ENCODE results near the gene SIPA1L2. TPM values are rescaled to one million over a fixed set of nuclear protein-coding genes. Genes with fewer than 3 reads are reported as not detected.

The SIPA1L2 gene
- total RNA-seq, 1 donor from 2014 or later: 0.13 TPM

DNA sequence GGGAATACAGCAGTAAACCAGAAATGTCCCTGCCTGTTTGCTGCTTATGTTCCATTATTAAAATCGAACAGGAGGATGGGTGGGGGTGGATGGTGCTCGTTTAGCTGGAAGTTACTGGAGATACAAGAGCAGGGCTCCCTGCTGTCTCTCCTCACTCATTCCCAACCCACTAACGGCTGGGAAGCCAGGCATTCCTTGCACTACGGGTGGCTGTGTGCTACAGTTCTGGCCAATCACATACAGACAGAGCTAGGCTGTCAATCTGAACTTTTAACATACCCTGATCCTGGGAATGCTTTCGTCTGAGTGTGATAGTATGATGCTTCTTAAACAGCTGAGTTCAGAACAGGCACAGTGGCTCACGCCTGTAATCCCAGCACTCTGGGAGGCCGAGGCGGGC, 7.0 kb downstream of the SIPA1L2 start:
- intact Hi-C loops (cut with micrococcal nuclease): no loop called here
- POLR2A ChIA-PET: no interaction called here
- DNase-seq: no peak
- CTCF ChIA-PET: no interaction called here
- H3K4me1 Mint-ChIP-seq: no peaks in the 10 kb centered on the region
- no peaks in the 10 kb centered on the region for H3K9me3 Mint-ChIP-seq
- no peak for ATAC-seq (ENCODE audit: low read depth)
- H3K27me3 Mint-ChIP-seq: peaks cover 32% of the 10 kb centered on the region
- no peak overlapping the region for H3K4me3 Mint-ChIP-seq
- TF ChIP-seq, protein P1, sequence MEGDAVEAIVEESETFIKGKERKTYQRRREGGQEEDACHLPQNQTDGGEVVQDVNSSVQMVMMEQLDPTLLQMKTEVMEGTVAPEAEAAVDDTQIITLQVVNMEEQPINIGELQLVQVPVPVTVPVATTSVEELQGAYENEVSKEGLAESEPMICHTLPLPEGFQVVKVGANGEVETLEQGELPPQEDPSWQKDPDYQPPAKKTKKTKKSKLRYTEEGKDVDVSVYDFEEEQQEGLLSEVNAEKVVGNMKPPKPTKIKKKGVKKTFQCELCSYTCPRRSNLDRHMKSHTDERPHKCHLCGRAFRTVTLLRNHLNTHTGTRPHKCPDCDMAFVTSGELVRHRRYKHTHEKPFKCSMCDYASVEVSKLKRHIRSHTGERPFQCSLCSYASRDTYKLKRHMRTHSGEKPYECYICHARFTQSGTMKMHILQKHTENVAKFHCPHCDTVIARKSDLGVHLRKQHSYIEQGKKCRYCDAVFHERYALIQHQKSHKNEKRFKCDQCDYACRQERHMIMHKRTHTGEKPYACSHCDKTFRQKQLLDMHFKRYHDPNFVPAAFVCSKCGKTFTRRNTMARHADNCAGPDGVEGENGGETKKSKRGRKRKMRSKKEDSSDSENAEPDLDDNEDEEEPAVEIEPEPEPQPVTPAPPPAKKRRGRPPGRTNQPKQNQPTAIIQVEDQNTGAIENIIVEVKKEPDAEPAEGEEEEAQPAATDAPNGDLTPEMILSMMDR (IDR thresholded peaks at IDR 0.05): no peak
- H3K36me3 Mint-ChIP-seq (ENCODE audit: low read depth): no peaks in the 10 kb centered on the region
- H3K27ac Mint-ChIP-seq: no peak overlapping the region

DNA sequence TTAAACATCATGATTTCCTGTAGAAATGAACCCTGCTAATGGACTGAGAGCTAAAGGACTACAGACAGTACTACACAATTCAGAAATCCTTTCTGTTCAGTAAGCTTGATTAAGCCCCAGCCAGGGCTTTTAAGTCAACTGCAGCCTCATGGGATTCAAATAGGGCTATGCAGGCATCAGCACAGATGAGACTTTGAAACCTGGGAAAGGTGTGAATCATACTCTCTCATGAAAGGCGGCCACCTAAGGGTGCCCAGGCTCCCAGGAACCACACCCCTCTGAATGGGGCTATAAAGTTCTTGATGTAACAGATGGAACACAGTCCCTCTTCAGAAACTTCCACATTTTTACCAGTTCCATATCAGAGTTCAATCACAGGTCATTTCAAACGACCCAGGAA, 7.6 kb downstream of the SIPA1L2 start:
- no peak overlapping the region for H3K27ac Mint-ChIP-seq
- no peaks in the 10 kb centered on the region for H3K4me1 Mint-ChIP-seq
- peaks cover 31% of the 10 kb centered on the region for H3K27me3 Mint-ChIP-seq
- CTCF ChIA-PET: no interaction called here
- no peaks in the 10 kb centered on the region for H3K9me3 Mint-ChIP-seq
- TF ChIP-seq, protein P1 (IDR thresholded peaks at IDR 0.05): no peak
- no peak overlapping the region for H3K4me3 Mint-ChIP-seq
- ATAC-seq (ENCODE audit: low read depth) (no peak), DNase-seq (no peak)
- H3K36me3 Mint-ChIP-seq (ENCODE audit: low read depth): no peaks in the 10 kb centered on the region
- intact Hi-C loops (cut with micrococcal nuclease): no loop called here
- POLR2A ChIA-PET: no interaction called here

DNA sequence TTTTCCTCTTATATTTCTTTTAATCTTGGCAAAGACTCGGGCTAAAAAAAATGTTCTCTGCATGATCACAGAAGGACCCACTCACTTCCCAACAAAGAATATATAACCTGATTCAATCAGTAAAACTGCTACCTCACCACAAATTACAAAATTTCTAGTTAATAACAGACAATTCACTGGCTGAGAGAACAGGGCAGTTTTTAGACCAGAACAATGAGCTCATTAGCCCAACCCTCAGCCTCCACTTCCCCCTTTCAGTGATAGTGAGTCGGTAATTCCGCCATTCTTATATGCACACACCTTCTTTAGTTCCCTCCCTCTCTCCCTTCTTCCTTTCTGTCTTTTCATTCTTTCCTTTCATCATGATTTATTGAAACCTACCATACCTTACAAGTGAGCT, 8.9 kb downstream of the SIPA1L2 start:
- Mint-ChIP-seq H3K27me3 (peaks cover 26% of the 10 kb centered on the region), H3K4me3 (no peak overlapping the region), H3K27ac (no peak overlapping the region), H3K9me3 (no peaks in the 10 kb centered on the region), H3K4me1 (no peaks in the 10 kb centered on the region), H3K36me3 (ENCODE audit: low read depth) (no peaks in the 10 kb centered on the region)
- ChIA-PET POLR2A (no interaction called here), CTCF (no interaction called here)
- intact Hi-C loops (cut with micrococcal nuclease): no loop called here
- ATAC-seq (ENCODE audit: low read depth) (no peak), DNase-seq (no peak)
- TF ChIP-seq, protein P1 (IDR thresholded peaks at IDR 0.05): no peak

DNA sequence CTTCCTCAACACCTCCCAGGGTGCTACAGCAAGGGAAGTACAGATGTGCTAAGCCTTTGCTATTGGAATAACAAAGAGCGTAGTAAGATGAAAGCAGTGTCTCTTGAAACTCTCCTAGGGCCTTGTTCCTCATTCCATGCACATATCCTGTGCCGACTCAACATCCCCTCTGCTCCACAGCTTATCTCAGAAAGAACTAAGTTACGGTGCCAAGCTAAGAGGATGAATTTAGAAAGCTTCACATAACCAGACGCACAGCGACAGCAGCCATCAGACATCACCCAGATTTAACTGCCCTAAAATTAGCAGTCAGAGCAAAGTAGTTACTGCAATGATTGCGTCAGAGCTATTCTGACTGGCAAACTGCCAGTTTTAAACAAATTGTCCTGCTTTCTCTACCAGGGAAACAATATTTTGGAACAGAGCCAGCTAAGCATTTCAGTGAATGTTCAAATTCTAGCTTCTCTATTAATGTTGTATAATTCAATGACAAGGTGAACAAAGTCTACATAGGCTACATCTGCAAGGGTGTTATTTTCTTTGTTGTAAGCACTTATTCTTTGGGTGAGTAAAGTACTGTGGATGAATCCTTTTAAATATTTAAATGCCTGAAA, 9.5 kb downstream of the SIPA1L2 start:
- CTCF ChIA-PET: no interaction called here
- intact Hi-C loops (cut with micrococcal nuclease): no loop called here

DNA sequence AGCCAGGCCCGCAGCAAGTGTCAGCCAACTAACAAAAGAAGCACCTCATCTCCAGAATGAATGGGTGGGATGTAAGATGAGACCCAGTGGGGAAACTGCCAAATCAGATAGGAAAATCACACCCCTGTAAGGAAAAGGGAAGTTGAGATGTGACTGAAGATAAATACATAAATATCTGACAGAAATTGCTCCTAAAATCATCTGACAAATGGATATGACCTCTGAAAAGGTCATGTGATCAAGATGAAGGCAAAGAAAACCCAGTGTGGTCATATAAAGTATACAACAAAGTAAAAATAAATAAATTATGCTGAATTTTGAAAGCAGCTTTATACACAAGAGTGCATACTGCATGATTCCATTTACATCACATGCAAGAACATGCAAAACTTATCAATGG, 12.7 kb downstream of the SIPA1L2 start:
- ChIA-PET CTCF (no interaction called here), POLR2A (no interaction called here)
- H3K27ac Mint-ChIP-seq: no peak overlapping the region
- no peaks in the 10 kb centered on the region for H3K36me3 Mint-ChIP-seq (ENCODE audit: low read depth)
- no peak overlapping the region for H3K4me3 Mint-ChIP-seq
- H3K27me3 Mint-ChIP-seq: peaks cover 22% of the 10 kb centered on the region
- no peak for DNase-seq
- intact Hi-C loops (cut with micrococcal nuclease): no loop called here
- no peak for ATAC-seq (ENCODE audit: low read depth)
- TF ChIP-seq, protein P1 (IDR thresholded peaks at IDR 0.05): no peak
- H3K4me1 Mint-ChIP-seq: no peaks in the 10 kb centered on the region
- H3K9me3 Mint-ChIP-seq: no peaks in the 10 kb centered on the region

More for the DNA sequence above, 9.5 kb downstream of the SIPA1L2 start:
- Mint-ChIP-seq H3K27ac (no peak overlapping the region), H3K4me3 (no peak overlapping the region), H3K27me3 (peaks cover 25% of the 10 kb centered on the region), H3K9me3 (no peaks in the 10 kb centered on the region), H3K4me1 (no peaks in the 10 kb centered on the region), H3K36me3 (ENCODE audit: low read depth) (no peaks in the 10 kb centered on the region)
- DNase-seq (no peak), ATAC-seq (ENCODE audit: low read depth) (no peak)
- TF ChIP-seq, protein P1 (IDR thresholded peaks at IDR 0.05): no peak
- POLR2A ChIA-PET: no interaction called here
